SK-N-SH (cell line): ENCODE results near the gene UBALD1. TPM values are rescaled to one million over a fixed set of nuclear protein-coding genes. Genes with fewer than 3 reads are reported as not detected.

ENCODE experiments used
- CTCF ChIA-PET: fragments of 300-600, 350-600 bp; formaldehyde crosslinking; extraction: SDS; loops from one replicate; lab custom pipeline; 2021; lab: Yijun Ruan, JAX
- POLR2A ChIA-PET: fragments of 350-600 bp; sonication (Branson Sonifier 250); formaldehyde crosslinking; extraction: SDS; loops from one replicate; lab custom pipeline; 2020; ENCODE audit warnings: antibody characterized with exemption, inconsistent platforms; lab: Yijun Ruan, JAX
- DNase-seq: peaks from one replicate; pipeline ENCODE4 v3.0.0; 2012
- H2AFZ ChIP-seq: fragments of 200-600 bp; sonication (generic); 2 replicates; pipeline ENCODE4 v1.8.1; 2016; ENCODE audit warnings: antibody characterized with exemption, mild to moderate bottlenecking, low read depth
- H3F3A ChIP-seq: fragments of 200-600 bp; sonication (generic); replicated peaks from 2 replicates; pipeline ENCODE3; 2016; ENCODE audit warnings: antibody characterized with exemption, mild to moderate bottlenecking; ENCODE audit not compliant: insufficient read depth
- H3K27ac ChIP-seq, 2 experiments: fragments of 200-500 bp in 1 of 2; fragments of 200-600 bp in 1 of 2; sonication (Bioruptor generic) in 1 of 2; sonication (generic), shearing (Covaris generic) in 1 of 2; 2 replicates each; pipeline versions ENCODE4 v1.5.1 to v1.6.1; 2014 to 2016; ENCODE audit warnings: low read depth in 2 of 2, inconsistent platforms in 1 of 2, low read length in 1 of 2, mild to moderate bottlenecking in 1 of 2, mixed read lengths in 1 of 2
- H3K27me3 ChIP-seq: fragments of 200-600 bp; sonication (generic), shearing (Covaris generic); 2 replicates; pipeline ENCODE4 v1.6.1; 2016; ENCODE audit warnings: mixed run types; ENCODE audit not compliant: insufficient read depth
- H3K36me3 ChIP-seq, 2 experiments: fragments of 200-500 bp in 1 of 2; fragments of 200-600 bp in 1 of 2; sonication (Bioruptor generic) in 1 of 2; sonication (generic) in 1 of 2; replicated peaks in 1 of 2; 2 replicates each; pipeline versions ENCODE3 to v1.5.1; 2014 to 2016; ENCODE audit warnings: low read length in 1 of 2, mild to moderate bottlenecking in 1 of 2; ENCODE audit not compliant: insufficient read depth in 2 of 2, control insufficient read depth in 1 of 2
- H3K4me1 ChIP-seq, 2 experiments: fragments of 200-500 bp in 1 of 2; fragments of 200-600 bp in 1 of 2; sonication (Bioruptor generic) in 1 of 2; sonication (generic), shearing (Covaris generic) in 1 of 2; 2 replicates each; pipeline versions ENCODE4 v1.5.1 to v1.6.1; 2014 to 2016; ENCODE audit warnings: low read depth in 1 of 2, low read length in 1 of 2, mixed run types in 1 of 2; ENCODE audit not compliant: insufficient read depth in 2 of 2, control insufficient read depth in 1 of 2
- H3K4me2 ChIP-seq: fragments of 200-600 bp; sonication (generic), shearing (Covaris generic); 2 replicates; pipeline ENCODE4 v1.6.1; 2017; ENCODE audit warnings: mixed run types
- H3K4me3 ChIP-seq, 2 experiments: fragments of 200-500 bp in 1 of 2; fragments of 200-600 bp in 1 of 2; sonication (Bioruptor generic) in 1 of 2; sonication (generic), shearing (Covaris generic) in 1 of 2; 2 replicates each; pipeline versions ENCODE4 v1.5.1 to v1.8.1; 2014 to 2016; ENCODE audit warnings: low read depth in 2 of 2, inconsistent platforms in 1 of 2, low read length in 1 of 2, mild to moderate bottlenecking in 1 of 2, mixed read lengths in 1 of 2, moderate library complexity in 1 of 2
- H3K79me2 ChIP-seq: fragments of 200-600 bp; sonication (generic); 2 replicates; pipeline ENCODE4 v1.8.1; 2017; ENCODE audit warnings: mild to moderate bottlenecking; ENCODE audit not compliant: insufficient read depth
- H3K9ac ChIP-seq: fragments of 200-600 bp; sonication (generic); 2 replicates; pipeline ENCODE4 v1.6.1; 2017; ENCODE audit warnings: mixed run types
- H3K9me2 ChIP-seq: fragments of 200-600 bp; sonication (generic); 2 replicates; pipeline ENCODE4 v1.6.1; 2017; ENCODE audit warnings: mixed run types
- H3K9me3 ChIP-seq: fragments of 200-600 bp; sonication (generic); 2 replicates; pipeline ENCODE4 v1.6.1; 2017; ENCODE audit warnings: mixed run types, mild to moderate bottlenecking, moderate library complexity
- H4K20me1 ChIP-seq: fragments of 200-600 bp; sonication (generic); 2 replicates; pipeline ENCODE4 v1.6.1; 2017; ENCODE audit warnings: mild to moderate bottlenecking, mixed run types; ENCODE audit not compliant: insufficient read depth
- ELF1 ChIP-seq: IDR thresholded peaks from 2 replicates; pipeline ENCODE4 v1.4.0; 2012
- EP300 ChIP-seq, 2 experiments: IDR thresholded peaks; 2 replicates each; pipeline versions ENCODE4 v1.4.0 to v1.6.1; 2012; ENCODE audit warnings: borderline replicate concordance in 1 of 2, low read depth in 1 of 2, low read length in 1 of 2
- EZH2phosphoT487 ChIP-seq: fragments of 200-600 bp; sonication (generic); IDR thresholded peaks from 2 replicates; pipeline ENCODE4 v1.6.1; 2017; ENCODE audit warnings: low read depth, mixed run types, mild to moderate bottlenecking, antibody characterized with exemption, moderate library complexity, borderline replicate concordance
- FOXJ3 ChIP-seq: sonication (generic); formaldehyde crosslinking; IDR thresholded peaks from 2 replicates; pipeline ENCODE4 v1.5.1; 2020; ENCODE audit warnings: mild to moderate bottlenecking, missing genetic modification reagents
- FOXM1 ChIP-seq: IDR thresholded peaks from 2 replicates; pipeline ENCODE4 v1.4.0; 2012; ENCODE audit warnings: low read depth, mild to moderate bottlenecking
- GATA2 ChIP-seq: sonication (generic); formaldehyde crosslinking; IDR thresholded peaks from 2 replicates; pipeline ENCODE4 v1.5.0; 2020; ENCODE audit warnings: mild to moderate bottlenecking, missing genetic modification reagents
- MEF2A ChIP-seq: IDR thresholded peaks from 2 replicates; pipeline ENCODE4 v1.4.0; 2012; ENCODE audit warnings: low read depth, borderline replicate concordance
- MXI1 ChIP-seq: IDR thresholded peaks from 2 replicates; pipeline ENCODE4 v1.6.1; 2012; ENCODE audit warnings: mild to moderate bottlenecking, low read depth, low read length, improper control_type of control experiment
- NFIC ChIP-seq: IDR thresholded peaks from 2 replicates; pipeline ENCODE4 v1.4.0; 2012; ENCODE audit warnings: borderline replicate concordance
- NRF1 ChIP-seq: IDR thresholded peaks from 2 replicates; pipeline ENCODE4 v1.6.1; 2012; ENCODE audit warnings: low read depth, mild to moderate bottlenecking, low read length
- RAD21 ChIP-seq: IDR thresholded peaks from 2 replicates; pipeline ENCODE4 v1.6.1; 2012; ENCODE audit warnings: mild to moderate bottlenecking, low read length
- RFX5 ChIP-seq: IDR thresholded peaks from 2 replicates; pipeline ENCODE4 v1.6.1; 2012; ENCODE audit warnings: mild to moderate bottlenecking, improper control_type of control experiment, low read length
- SMC3 ChIP-seq: IDR thresholded peaks from 2 replicates; pipeline ENCODE4 v1.6.1; 2012; ENCODE audit warnings: low read depth, low read length, improper control_type of control experiment
- TAF1 ChIP-seq: IDR thresholded peaks from 2 replicates; pipeline ENCODE4 v1.6.1; 2012; ENCODE audit warnings: low read depth, mild to moderate bottlenecking, low read length, moderate library complexity, borderline replicate concordance
- YY1 ChIP-seq: IDR thresholded peaks from 2 replicates; pipeline ENCODE4 v1.4.0; 2012; ENCODE audit warnings: low read depth, mild to moderate bottlenecking
- WGBS: methylation state at CpG from one replicate; pipeline ENCODE4 v1.1.6; 2017; ENCODE audit warnings: low lambda C conversion rate; 5-methylcytosine and 5-hydroxymethylcytosine counted together
- polyA plus RNA-seq, 3 experiments: library from polyadenylated mRNA; depleted of rRNA; stranded (reverse); fragments of >200 nt; gene quantifications; 2 replicates each; pipeline ENCODE4 v1.2.3, GENCODE V29; 2012
- TF ChIP-seq, protein P1 (sequence below): fragments of 150-350 bp; IDR thresholded peaks from 2 replicates; pipeline ENCODE4 v1.6.1; 2016; ENCODE audit warnings: mild to moderate bottlenecking, low read depth, low read length
- TF ChIP-seq, protein P2 (sequence below): fragments of 200-600 bp; sonication (generic); IDR thresholded peaks from 2 replicates; pipeline ENCODE4 v1.6.1; 2017; ENCODE audit warnings: antibody characterized with exemption, mild to moderate bottlenecking, moderate library complexity
- TF ChIP-seq, protein P3 (sequence below): IDR thresholded peaks from 2 replicates; pipeline ENCODE4 v1.4.0; 2012; ENCODE audit warnings: low read depth, borderline replicate concordance
- TF ChIP-seq, protein P4 (sequence below): IDR thresholded peaks from 2 replicates; pipeline ENCODE4 v1.4.0; 2012; ENCODE audit warnings: low read depth

UBALD1 gene
- polyA plus RNA-seq, 1 of the 3 experiments (the other 2 are of a cell fraction): 16.7 TPM

DNA sequence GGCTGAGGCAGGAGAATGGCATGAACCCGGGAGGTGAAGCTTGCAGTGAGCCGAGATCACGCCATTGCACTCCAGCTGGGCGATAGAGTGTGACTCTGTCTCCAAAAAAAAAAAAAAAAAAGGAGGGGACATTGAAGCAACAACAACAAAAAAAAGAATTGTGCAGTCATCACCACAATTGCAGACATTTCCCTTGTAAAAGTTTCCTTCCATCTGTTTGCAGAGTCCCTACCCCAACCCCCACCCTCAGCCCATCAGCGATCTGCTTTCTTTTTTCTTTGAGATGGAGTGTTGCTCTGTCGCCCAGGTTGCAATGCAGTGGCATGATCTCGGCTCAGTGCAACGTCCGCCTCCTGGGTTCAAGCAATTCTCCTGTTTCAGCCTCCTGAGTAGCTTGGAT is 13.6 kb upstream of the UBALD1 start:
- Histone ChIP-seq H2AFZ (no peak overlapping the region), H3K27me3 (no peaks in the 10 kb centered on the region), H3K4me3 (no peak overlapping the region), H3K9me2 (no peaks in the 10 kb centered on the region), H3K9ac (no peak overlapping the region), H3K9me3 (0 out of 2 replicates have a peak, but pooled peaks cover 7% of the 10 kb centered on the region), H3K4me1 (peaks cover 0 to 14% of the 10 kb centered on the region in 2 experiments; a peak in 1 of 4 replicates), H3K27ac (no peak overlapping the region), H4K20me1 (peaks cover 49% of the 10 kb centered on the region), H3F3A (no peaks in the 10 kb centered on the region), H3K4me2 (no peak overlapping the region), H3K36me3 (no peaks in the 10 kb centered on the region), H3K79me2 (peaks cover 86% of the 10 kb centered on the region)
- 96% methylated on average over 9 of the region's 9 CpGs for WGBS
- CTCF ChIA-PET: no interaction called here
- TF ChIP-seq, protein P1, sequence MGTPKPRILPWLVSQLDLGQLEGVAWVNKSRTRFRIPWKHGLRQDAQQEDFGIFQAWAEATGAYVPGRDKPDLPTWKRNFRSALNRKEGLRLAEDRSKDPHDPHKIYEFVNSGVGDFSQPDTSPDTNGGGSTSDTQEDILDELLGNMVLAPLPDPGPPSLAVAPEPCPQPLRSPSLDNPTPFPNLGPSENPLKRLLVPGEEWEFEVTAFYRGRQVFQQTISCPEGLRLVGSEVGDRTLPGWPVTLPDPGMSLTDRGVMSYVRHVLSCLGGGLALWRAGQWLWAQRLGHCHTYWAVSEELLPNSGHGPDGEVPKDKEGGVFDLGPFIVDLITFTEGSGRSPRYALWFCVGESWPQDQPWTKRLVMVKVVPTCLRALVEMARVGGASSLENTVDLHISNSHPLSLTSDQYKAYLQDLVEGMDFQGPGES: no peak
- no peak for TF ChIP-seq NFIC
- no peak for TF ChIP-seq FOXJ3 (CRISPR knock-in tag)
- TF ChIP-seq NRF1: no peak
- no peak for TF ChIP-seq RFX5
- no peak for TF ChIP-seq ELF1
- no peak for TF ChIP-seq GATA2
- no peak for TF ChIP-seq RAD21
- no peak for TF ChIP-seq EZH2phosphoT487
- TF ChIP-seq MEF2A: no peak
- TF ChIP-seq, protein P2, sequence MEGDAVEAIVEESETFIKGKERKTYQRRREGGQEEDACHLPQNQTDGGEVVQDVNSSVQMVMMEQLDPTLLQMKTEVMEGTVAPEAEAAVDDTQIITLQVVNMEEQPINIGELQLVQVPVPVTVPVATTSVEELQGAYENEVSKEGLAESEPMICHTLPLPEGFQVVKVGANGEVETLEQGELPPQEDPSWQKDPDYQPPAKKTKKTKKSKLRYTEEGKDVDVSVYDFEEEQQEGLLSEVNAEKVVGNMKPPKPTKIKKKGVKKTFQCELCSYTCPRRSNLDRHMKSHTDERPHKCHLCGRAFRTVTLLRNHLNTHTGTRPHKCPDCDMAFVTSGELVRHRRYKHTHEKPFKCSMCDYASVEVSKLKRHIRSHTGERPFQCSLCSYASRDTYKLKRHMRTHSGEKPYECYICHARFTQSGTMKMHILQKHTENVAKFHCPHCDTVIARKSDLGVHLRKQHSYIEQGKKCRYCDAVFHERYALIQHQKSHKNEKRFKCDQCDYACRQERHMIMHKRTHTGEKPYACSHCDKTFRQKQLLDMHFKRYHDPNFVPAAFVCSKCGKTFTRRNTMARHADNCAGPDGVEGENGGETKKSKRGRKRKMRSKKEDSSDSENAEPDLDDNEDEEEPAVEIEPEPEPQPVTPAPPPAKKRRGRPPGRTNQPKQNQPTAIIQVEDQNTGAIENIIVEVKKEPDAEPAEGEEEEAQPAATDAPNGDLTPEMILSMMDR: no peak
- TF ChIP-seq, protein P3, sequence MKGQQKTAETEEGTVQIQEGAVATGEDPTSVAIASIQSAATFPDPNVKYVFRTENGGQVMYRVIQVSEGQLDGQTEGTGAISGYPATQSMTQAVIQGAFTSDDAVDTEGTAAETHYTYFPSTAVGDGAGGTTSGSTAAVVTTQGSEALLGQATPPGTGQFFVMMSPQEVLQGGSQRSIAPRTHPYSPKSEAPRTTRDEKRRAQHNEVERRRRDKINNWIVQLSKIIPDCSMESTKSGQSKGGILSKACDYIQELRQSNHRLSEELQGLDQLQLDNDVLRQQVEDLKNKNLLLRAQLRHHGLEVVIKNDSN: no peak
- TF ChIP-seq, protein P4, sequence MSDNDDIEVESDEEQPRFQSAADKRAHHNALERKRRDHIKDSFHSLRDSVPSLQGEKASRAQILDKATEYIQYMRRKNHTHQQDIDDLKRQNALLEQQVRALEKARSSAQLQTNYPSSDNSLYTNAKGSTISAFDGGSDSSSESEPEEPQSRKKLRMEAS: no peak
- TF ChIP-seq FOXM1: no peak
- TF ChIP-seq YY1: no peak
- TF ChIP-seq SMC3: no peak
- TF ChIP-seq TAF1: no peak
- TF ChIP-seq EP300 (IDR thresholded peaks at IDR 0.05; ENCODE audit: borderline replicate concordance in 1 of 2, low read depth in 1 of 2, low read length in 1 of 2): no peak
- no peak for TF ChIP-seq MXI1
- POLR2A ChIA-PET: no interaction called here
- no peak for DNase-seq
